Measurements from ENCODE around the gene CABLES1.

DNA sequence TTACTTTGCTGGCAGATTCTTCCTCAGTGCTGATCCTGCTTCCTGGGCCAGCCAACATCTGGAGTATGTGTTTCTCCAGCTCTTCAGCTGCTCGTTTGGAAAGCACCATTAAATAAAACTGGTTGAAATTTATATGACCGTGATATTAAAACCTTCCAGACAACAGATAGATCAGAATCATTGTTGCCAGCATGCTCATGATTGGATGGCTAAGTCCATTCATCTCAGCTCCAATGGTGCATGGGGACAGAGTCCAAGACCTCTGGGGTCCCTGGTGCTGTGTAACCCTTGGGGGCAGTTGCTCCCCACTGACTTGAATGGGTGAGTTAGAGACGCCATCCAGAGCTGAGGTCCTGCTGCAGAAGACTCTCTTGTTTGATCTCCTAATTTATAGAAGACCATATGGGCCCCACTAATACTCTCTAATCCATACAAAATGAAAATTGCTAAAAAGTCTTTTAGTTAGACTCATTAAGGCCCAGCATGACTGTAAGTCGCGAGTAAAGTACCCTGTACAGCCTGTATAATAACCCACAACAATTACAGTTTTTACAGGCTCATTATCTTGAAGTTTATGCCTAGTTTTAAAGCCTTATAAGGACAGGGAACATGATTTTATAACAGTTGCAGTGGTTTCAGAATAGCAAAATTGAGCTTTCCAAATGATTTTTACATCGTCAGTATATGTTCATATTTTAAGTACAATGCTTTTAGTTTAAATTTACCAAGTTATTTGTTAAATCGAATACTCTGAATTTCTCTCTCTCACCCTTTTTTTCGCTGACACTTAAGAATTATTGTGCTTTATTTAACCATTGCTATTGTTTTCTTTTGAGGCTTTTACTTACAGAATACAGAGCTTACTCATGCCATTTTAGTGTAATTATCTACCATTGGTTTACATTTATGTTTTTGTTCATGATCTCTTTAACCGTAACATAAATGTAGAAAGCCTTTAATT lies 60.0 kb downstream of the CABLES1 start:
- TF ChIP-seq, protein P1, sequence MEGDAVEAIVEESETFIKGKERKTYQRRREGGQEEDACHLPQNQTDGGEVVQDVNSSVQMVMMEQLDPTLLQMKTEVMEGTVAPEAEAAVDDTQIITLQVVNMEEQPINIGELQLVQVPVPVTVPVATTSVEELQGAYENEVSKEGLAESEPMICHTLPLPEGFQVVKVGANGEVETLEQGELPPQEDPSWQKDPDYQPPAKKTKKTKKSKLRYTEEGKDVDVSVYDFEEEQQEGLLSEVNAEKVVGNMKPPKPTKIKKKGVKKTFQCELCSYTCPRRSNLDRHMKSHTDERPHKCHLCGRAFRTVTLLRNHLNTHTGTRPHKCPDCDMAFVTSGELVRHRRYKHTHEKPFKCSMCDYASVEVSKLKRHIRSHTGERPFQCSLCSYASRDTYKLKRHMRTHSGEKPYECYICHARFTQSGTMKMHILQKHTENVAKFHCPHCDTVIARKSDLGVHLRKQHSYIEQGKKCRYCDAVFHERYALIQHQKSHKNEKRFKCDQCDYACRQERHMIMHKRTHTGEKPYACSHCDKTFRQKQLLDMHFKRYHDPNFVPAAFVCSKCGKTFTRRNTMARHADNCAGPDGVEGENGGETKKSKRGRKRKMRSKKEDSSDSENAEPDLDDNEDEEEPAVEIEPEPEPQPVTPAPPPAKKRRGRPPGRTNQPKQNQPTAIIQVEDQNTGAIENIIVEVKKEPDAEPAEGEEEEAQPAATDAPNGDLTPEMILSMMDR (IDR thresholded peaks at IDR 0.05), result no peak
- TF ChIP-seq POLR2A (IDR thresholded peaks at IDR 0.05), result no peak

Measured in Peyer's patch (tissue), 4 donors.